ENCODE data around the gene TMEM114. TPM values are rescaled to one million over a fixed set of nuclear protein-coding genes. Genes with fewer than 3 reads are reported as not detected.

The TMEM114 gene
- total RNA-seq, 1 donor from 2014 or later: not detected

DNA sequence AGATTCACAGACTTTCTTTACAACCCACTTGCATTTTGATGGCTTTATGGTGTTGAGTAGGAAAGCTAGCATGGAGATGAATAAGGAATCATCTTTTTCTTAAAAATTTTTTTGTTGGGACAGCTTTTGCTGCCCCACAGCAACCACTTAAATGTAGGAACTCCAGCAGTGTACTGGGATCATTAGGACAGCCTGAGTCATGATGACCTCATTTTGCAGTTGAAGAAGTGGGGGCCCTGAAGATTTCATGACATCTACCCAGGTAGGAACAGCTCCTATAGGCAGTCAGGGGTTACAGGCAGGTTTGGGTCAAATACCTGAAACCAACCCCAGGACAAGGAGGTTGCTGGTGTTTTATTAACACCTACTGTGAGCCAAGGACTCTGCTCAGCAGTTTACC is 33.3 kb upstream of the TMEM114 start:
- Mint-ChIP-seq H3K27me3 (ENCODE audit: low read depth) (peaks cover 1% of the 10 kb centered on the region), H3K36me3 (ENCODE audit: low read depth) (peaks cover 36% of the 10 kb centered on the region), H3K4me3 (ENCODE audit: low read depth) (peak overlapping the region; percentile 30), H3K4me1 (ENCODE audit: low read depth) (peaks cover 19% of the 10 kb centered on the region), H3K9me3 (no peaks in the 10 kb centered on the region), H3K27ac (no peak overlapping the region)
- intact Hi-C loops (cut with micrococcal nuclease): loop anchor here (5.0 kb wide), 1 partner anchor 56 kb away; no protein-coding TSS in a partner anchor
- no peak for DNase-seq (ENCODE audit: low spot score)

DNA sequence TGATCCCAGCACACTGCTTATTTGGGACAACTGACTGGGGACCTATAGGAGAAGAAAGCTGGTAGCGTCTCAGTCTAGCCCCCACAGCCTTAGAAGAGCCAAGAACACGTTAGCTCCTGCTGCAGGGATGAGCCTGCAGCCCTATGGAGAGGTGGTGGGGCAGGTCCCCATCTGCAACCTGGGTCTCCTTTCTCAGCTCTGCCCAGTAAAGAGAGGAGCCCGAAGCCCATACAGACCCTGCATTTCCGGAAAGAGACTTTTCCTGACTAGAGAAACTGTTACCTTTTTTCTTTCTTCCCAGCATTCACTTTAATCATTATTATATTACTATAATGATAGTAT is 32.0 kb upstream of the TMEM114 start:
- Mint-ChIP-seq H3K27me3 (ENCODE audit: low read depth) (peaks cover 4% of the 10 kb centered on the region), H3K4me3 (ENCODE audit: low read depth) (peak overlapping the region; percentile 90), H3K9me3 (no peaks in the 10 kb centered on the region), H3K36me3 (ENCODE audit: low read depth) (peaks cover 23% of the 10 kb centered on the region), H3K27ac (peak overlapping the region; percentile 80), H3K4me1 (ENCODE audit: low read depth) (peaks cover 19% of the 10 kb centered on the region)
- no peak for DNase-seq (ENCODE audit: low spot score)
- intact Hi-C loops (cut with micrococcal nuclease): loop anchor here (5.0 kb wide), 1 partner anchor 55 kb away; no protein-coding TSS in a partner anchor

GRCh38 chr16:8621572-8622314 is 31.4 kb upstream of the TMEM114 start, which contains the start of gene METTL22:
METTL22 (plus strand) TSS chr16:8621698; CDS start chr16:8625666, 3,968 bp downstream.
- DNase-seq (ENCODE audit: low spot score): peak; percentile 87
- Mint-ChIP-seq H3K4me3 (ENCODE audit: low read depth) (peak within 1 kb of the TSS; percentile 90), H3K4me1 (ENCODE audit: low read depth) (peaks cover 19% of the 10 kb centered on the region), H3K36me3 (ENCODE audit: low read depth) (peaks cover 17% of the 10 kb centered on the region), H3K9me3 (no peaks in the 10 kb centered on the region), H3K27ac (peak within 1 kb of the TSS; percentile 80), H3K27me3 (ENCODE audit: low read depth) (peaks cover 4% of the 10 kb centered on the region)
- intact Hi-C loops (cut with micrococcal nuclease): loop anchor here (1.0 to 5.0 kb wide), 5 partner anchors 33 to 247 kb away; partner anchors contain the start of genes ABAT, CARHSP1, PMM2 and TMEM186

DNA sequence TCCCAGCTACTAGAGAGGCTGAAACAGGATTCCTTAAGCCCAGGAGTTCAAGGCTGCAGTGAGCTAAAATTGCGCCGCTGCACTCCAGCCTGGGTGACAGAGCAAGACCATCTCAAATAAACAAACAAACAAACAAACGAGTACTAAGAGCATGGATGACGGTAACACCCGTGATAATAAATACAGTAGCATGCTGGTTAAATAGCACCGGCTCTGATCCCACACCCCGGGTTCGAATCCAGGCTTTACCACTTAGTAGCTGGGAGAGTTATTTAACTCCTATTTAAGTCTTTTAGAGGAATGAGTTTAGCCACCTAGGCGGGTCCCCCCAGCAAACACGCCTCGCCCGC is 30.9 kb upstream of the TMEM114 start:
- H3K4me3 Mint-ChIP-seq (ENCODE audit: low read depth): peak overlapping the region; percentile 90
- H3K27ac Mint-ChIP-seq: peak overlapping the region; percentile 80
- no peak for DNase-seq (ENCODE audit: low spot score)
- peaks cover 4% of the 10 kb centered on the region for H3K27me3 Mint-ChIP-seq (ENCODE audit: low read depth)
- H3K4me1 Mint-ChIP-seq (ENCODE audit: low read depth): peaks cover 19% of the 10 kb centered on the region
- peaks cover 17% of the 10 kb centered on the region for H3K36me3 Mint-ChIP-seq (ENCODE audit: low read depth)
- intact Hi-C loops (cut with micrococcal nuclease): loop anchor here (1.0 to 5.0 kb wide), 5 partner anchors 34 to 248 kb away; partner anchors contain the start of genes ABAT, CARHSP1, PMM2 and TMEM186
- H3K9me3 Mint-ChIP-seq: no peaks in the 10 kb centered on the region

DNA sequence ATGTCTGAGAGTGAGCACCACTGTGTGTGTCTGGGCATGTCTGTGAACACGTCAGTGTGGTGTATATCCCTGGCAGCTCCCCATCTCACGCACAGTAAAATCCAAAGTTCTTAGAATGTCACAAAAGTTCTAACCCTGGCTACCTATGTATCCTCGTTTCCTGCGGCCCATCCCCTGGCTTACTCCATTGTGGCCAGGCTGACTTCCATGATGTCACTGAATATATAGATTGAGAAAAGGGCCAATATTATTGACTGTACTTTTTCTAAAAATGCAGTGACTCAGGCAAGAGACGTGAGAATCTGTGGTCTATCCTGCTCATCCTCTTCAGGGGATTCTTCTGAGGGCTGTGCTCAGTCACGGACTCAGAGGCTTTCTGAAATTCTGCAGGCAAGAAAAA is 30.2 kb upstream of the TMEM114 start:
- intact Hi-C loops (cut with micrococcal nuclease): loop anchor here (2.0 to 5.0 kb wide), 4 partner anchors 34 to 248 kb away; partner anchors contain the start of genes CARHSP1, PMM2 and TMEM186

GRCh38 chr16:8619671-8620370 is 29.5 kb upstream of the TMEM114 start:
- no peaks in the 10 kb centered on the region for H3K9me3 Mint-ChIP-seq
- intact Hi-C loops (cut with micrococcal nuclease): loop anchor here (2.0 to 5.0 kb wide), 4 partner anchors 35 to 249 kb away; partner anchors contain the start of genes CARHSP1, PMM2 and TMEM186
- no peak for DNase-seq (ENCODE audit: low spot score)
- no peak overlapping the region for H3K4me3 Mint-ChIP-seq (ENCODE audit: low read depth)
- H3K36me3 Mint-ChIP-seq (ENCODE audit: low read depth): peaks cover 6% of the 10 kb centered on the region
- no peak overlapping the region for H3K27ac Mint-ChIP-seq
- peaks cover 4% of the 10 kb centered on the region for H3K27me3 Mint-ChIP-seq (ENCODE audit: low read depth)
- peaks cover 16% of the 10 kb centered on the region for H3K4me1 Mint-ChIP-seq (ENCODE audit: low read depth)

More for the DNA sequence above, 30.2 kb upstream of the TMEM114 start:
- no peaks in the 10 kb centered on the region for H3K9me3 Mint-ChIP-seq
- H3K27me3 Mint-ChIP-seq (ENCODE audit: low read depth): peaks cover 4% of the 10 kb centered on the region
- H3K36me3 Mint-ChIP-seq (ENCODE audit: low read depth): peaks cover 11% of the 10 kb centered on the region
- DNase-seq (ENCODE audit: low spot score): no peak
- H3K4me1 Mint-ChIP-seq (ENCODE audit: low read depth): peaks cover 19% of the 10 kb centered on the region
- no peak overlapping the region for H3K27ac Mint-ChIP-seq
- peak overlapping the region; percentile 90 for H3K4me3 Mint-ChIP-seq (ENCODE audit: low read depth)

- Mint-ChIP-seq H3K36me3 (ENCODE audit: low read depth) (no peaks in the 10 kb centered on the region), H3K4me3 (ENCODE audit: low read depth) (no peak overlapping the region), H3K27me3 (ENCODE audit: low read depth) (peaks cover 16% of the 10 kb centered on the region), H3K27ac (no peak overlapping the region), H3K9me3 (no peaks in the 10 kb centered on the region), H3K4me1 (ENCODE audit: low read depth) (no peaks in the 10 kb centered on the region)
- DNase-seq (ENCODE audit: low spot score): no peak
- intact Hi-C loops (cut with micrococcal nuclease): no loop called here
Observed at GRCh38 chr16:8614435-8615029, 24.2 kb upstream of the TMEM114 start.

DNA sequence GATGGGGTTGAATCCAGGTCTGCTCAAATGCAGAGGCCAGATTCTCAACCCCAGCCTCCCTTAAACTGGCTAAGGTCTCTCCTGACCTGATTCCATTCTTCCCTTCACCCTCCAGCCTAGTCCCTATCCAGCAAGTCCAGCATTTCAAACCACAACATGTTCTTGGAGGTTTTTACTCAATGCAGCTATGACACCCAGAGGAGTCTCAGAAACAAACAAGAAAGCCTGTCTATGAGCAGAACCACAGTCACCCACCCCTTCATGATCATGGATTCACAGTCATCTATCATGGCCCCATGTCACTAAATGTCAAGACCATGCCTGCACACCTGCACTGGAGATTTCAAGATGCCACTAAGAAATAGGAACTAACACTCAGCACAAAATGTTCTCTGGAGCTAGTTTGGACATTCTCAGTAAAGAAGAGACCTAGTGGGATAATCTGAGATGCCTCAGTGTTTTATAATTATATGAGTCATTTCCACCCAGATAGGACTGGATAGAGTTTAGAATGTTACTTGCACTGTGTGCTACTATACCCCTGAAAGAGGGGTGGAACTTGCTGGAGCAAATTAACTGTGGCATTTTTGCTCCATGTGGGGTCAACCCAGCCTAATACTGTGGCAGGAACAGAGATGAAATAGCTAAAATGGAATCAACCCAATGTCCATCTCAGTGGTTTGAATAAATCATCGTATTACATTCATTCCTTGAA is 21.7 kb upstream of the TMEM114 start:
- H3K4me1 Mint-ChIP-seq (ENCODE audit: low read depth): no peaks in the 10 kb centered on the region
- no peaks in the 10 kb centered on the region for H3K9me3 Mint-ChIP-seq
- H3K36me3 Mint-ChIP-seq (ENCODE audit: low read depth): no peaks in the 10 kb centered on the region
- H3K27ac Mint-ChIP-seq: no peak overlapping the region
- no peak overlapping the region for H3K4me3 Mint-ChIP-seq (ENCODE audit: low read depth)
- intact Hi-C loops (cut with micrococcal nuclease): no loop called here
- peaks cover 12% of the 10 kb centered on the region for H3K27me3 Mint-ChIP-seq (ENCODE audit: low read depth)
- no peak for DNase-seq (ENCODE audit: low spot score)

- Mint-ChIP-seq H3K27me3 (ENCODE audit: low read depth) (peaks cover 12% of the 10 kb centered on the region), H3K36me3 (ENCODE audit: low read depth) (no peaks in the 10 kb centered on the region), H3K4me3 (ENCODE audit: low read depth) (no peak overlapping the region), H3K9me3 (no peaks in the 10 kb centered on the region), H3K4me1 (ENCODE audit: low read depth) (no peaks in the 10 kb centered on the region), H3K27ac (no peak overlapping the region)
- DNase-seq (ENCODE audit: low spot score): no peak
- intact Hi-C loops (cut with micrococcal nuclease): no loop called here
Observed at GRCh38 chr16:8611122-8611521, 20.8 kb upstream of the TMEM114 start.

DNA sequence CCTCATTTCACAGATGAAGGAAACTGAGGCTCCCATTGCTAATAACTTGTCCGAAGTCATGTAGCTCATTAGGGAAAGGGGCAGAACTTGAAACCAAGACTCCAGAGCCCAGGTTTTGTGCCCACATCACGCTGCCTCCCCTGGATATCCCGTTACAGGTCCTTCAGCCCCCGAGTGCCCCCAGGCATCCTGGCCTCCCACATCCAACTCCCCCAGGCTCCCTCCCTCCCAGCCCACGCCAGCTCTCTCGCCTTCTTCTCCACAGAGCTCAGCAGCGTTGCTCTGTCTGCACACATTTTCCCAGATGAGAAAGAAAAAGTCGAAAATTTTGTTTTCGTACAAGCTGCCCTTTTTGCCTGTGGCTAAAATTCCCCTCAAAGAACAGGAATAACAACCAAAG is 16.9 kb upstream of the TMEM114 start:
- no peak overlapping the region for H3K4me3 Mint-ChIP-seq (ENCODE audit: low read depth)
- intact Hi-C loops (cut with micrococcal nuclease): no loop called here

DNA sequence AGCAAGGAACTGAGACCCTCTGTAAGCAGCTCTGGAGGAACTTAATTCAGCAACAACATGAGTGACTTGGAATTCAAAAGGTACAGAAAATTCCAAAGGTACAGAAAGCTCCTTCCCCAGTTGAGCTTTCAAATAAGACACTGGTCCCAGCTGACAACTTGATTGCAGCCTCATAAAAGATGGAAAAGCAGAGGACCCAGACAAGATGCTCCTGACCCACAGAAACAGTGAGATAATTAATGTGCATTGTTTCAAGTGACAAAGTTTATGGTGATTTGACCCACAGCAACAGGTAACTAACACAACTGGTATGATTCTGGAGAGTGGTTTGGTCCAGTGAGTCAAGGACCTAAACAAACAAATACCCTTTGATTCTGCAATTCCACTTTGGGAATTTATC is 15.2 kb upstream of the TMEM114 start:
- Mint-ChIP-seq H3K27me3 (ENCODE audit: low read depth) (peaks cover 3% of the 10 kb centered on the region), H3K4me1 (ENCODE audit: low read depth) (no peaks in the 10 kb centered on the region), H3K27ac (no peak overlapping the region), H3K36me3 (ENCODE audit: low read depth) (no peaks in the 10 kb centered on the region), H3K9me3 (no peaks in the 10 kb centered on the region), H3K4me3 (ENCODE audit: low read depth) (no peak overlapping the region)
- DNase-seq (ENCODE audit: low spot score): no peak
- intact Hi-C loops (cut with micrococcal nuclease): no loop called here

More for the DNA sequence above, 16.9 kb upstream of the TMEM114 start:
- no peaks in the 10 kb centered on the region for H3K4me1 Mint-ChIP-seq (ENCODE audit: low read depth)
- no peaks in the 10 kb centered on the region for H3K9me3 Mint-ChIP-seq
- peaks cover 9% of the 10 kb centered on the region for H3K27me3 Mint-ChIP-seq (ENCODE audit: low read depth)
- no peak overlapping the region for H3K27ac Mint-ChIP-seq
- no peaks in the 10 kb centered on the region for H3K36me3 Mint-ChIP-seq (ENCODE audit: low read depth)
- DNase-seq (ENCODE audit: low spot score): no peak

DNA sequence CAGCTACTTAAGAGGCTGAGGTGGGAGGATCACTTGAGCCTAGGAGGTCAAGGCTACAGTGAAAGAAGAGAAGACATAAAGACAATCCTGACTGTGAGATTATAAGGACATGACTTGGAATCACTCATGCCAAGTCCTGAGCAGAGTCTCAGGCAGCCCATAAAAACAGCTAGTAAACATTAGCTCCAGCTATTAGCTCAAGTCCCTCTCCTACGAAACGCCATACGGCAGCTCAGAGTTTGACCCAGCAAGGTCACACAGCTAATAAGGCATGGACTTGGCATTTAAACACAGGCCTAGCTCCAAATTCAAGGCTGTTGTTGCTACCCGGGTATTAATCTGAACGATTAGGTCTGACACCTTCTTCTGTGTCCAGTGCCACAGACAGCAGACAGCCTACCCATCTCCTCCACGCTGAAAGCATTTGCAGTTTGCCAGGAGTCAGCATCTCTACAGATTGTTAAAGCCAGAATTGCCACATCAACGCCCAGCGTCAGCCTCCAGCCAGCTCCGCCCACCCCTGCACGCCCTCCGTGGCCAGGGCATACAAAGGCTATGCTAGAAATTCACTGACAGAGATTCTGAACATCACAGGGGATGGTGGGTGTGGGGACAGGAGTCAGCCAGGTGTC is 9.9 kb upstream of the TMEM114 start:
- Mint-ChIP-seq H3K27me3 (ENCODE audit: low read depth) (peaks cover 2% of the 10 kb centered on the region), H3K36me3 (ENCODE audit: low read depth) (no peaks in the 10 kb centered on the region), H3K4me1 (ENCODE audit: low read depth) (no peaks in the 10 kb centered on the region), H3K9me3 (peaks cover 4% of the 10 kb centered on the region), H3K4me3 (ENCODE audit: low read depth) (no peak overlapping the region), H3K27ac (no peak overlapping the region)
- DNase-seq (ENCODE audit: low spot score): no peak
- intact Hi-C loops (cut with micrococcal nuclease): no loop called here
